ENCODE data around the gene MAP2K2.

GRCh38 chr19:4171676-4172075 lies 47.8 kb upstream of the MAP2K2 start:
- TF ChIP-seq CTCF (IDR thresholded peaks at IDR 0.05 in 8 of 11, conservative IDR thresholded peaks at IDR 0.05 in 3 of 11) (no peak), POLR2AphosphoS5 (IDR thresholded peaks at IDR 0.05) (no peak)
